ENCODE results near the gene KRT72.

Gene KRT72

GRCh38 chr12:52582486-52582885 is 18.8 kb downstream of the KRT72 start:
- TF ChIP-seq CTCF (IDR thresholded peaks at IDR 0.05; ENCODE audit: insufficient read depth, low read depth, low read length, missing control alignments), result no peak
- DNase-seq (ENCODE audit: low read depth), result no peak
- H3K4me3 ChIP-seq (ENCODE audit: low read depth, low read length), result no peak overlapping the region

GRCh38 chr12:52581481-52581880 is 19.8 kb downstream of the KRT72 start:
- DNase-seq (ENCODE audit: low read depth), result no peak
- TF ChIP-seq CTCF (IDR thresholded peaks at IDR 0.05; ENCODE audit: insufficient read depth, low read depth, low read length, missing control alignments), result no peak
- H3K4me3 ChIP-seq (ENCODE audit: low read depth, low read length), result no peak overlapping the region

- no peak for DNase-seq (ENCODE audit: low read depth)
- no peak overlapping the region for H3K4me3 ChIP-seq (ENCODE audit: low read depth, low read length)
- TF ChIP-seq CTCF (IDR thresholded peaks at IDR 0.05; ENCODE audit: insufficient read depth, low read depth, low read length, missing control alignments), result no peak
Observed at GRCh38 chr12:52581066-52581465, 20.2 kb downstream of the KRT72 start.

GRCh38 chr12:52580496-52580895 is 20.8 kb downstream of the KRT72 start:
- DNase-seq (ENCODE audit: low read depth), result no peak
- no peak overlapping the region for H3K4me3 ChIP-seq (ENCODE audit: low read depth, low read length)
- no peak for TF ChIP-seq CTCF (IDR thresholded peaks at IDR 0.05; ENCODE audit: insufficient read depth, low read depth, low read length, missing control alignments)

GRCh38 chr12:52579468-52580465 is 21.5 kb downstream of the KRT72 start:
- TF ChIP-seq CTCF (IDR thresholded peaks at IDR 0.05; ENCODE audit: insufficient read depth, low read depth, low read length, missing control alignments), result no peak
- no peak overlapping the region for H3K4me3 ChIP-seq (ENCODE audit: low read depth, low read length)
- no peak for DNase-seq (ENCODE audit: low read depth)

- no peak overlapping the region for H3K4me3 ChIP-seq (ENCODE audit: low read depth, low read length)
- DNase-seq (ENCODE audit: low read depth), result no peak
- TF ChIP-seq CTCF (IDR thresholded peaks at IDR 0.05; ENCODE audit: insufficient read depth, low read depth, low read length, missing control alignments), result no peak
Observed at GRCh38 chr12:52578469-52578868, 22.8 kb downstream of the KRT72 start.

Data from GM12865 (cell line).